ENCODE measurements around the gene IL7R.
"Not testable (repeated sequence)": the region's sequence is repeated elsewhere in the genome, so short reads cannot be mapped to it uniquely, and the experiment has no call there.

The IL7R gene

GRCh38 chr5:35823347-35824098 is 33.2 kb upstream of the IL7R start:
- Histone ChIP-seq H3K4me1 (ENCODE audit: control insufficient read depth, insufficient read depth, low read length) (no peaks in the 10 kb centered on the region), H3K4me3 (ENCODE audit: low read length) (no peak overlapping the region), H3K27me3 (ENCODE audit: control insufficient read depth, insufficient read depth, low read length) (no peaks in the 10 kb centered on the region), H3K36me3 (ENCODE audit: control insufficient read depth, insufficient read depth, low read length) (no peaks in the 10 kb centered on the region), H3K9ac (ENCODE audit: low read length) (no peak overlapping the region), H3K9me3 (ENCODE audit: control insufficient read depth, low read length) (no peaks in the 10 kb centered on the region)

- Histone ChIP-seq H3K36me3 (ENCODE audit: control insufficient read depth, insufficient read depth, low read length) (no peaks in the 10 kb centered on the region), H3K4me1 (ENCODE audit: control insufficient read depth, insufficient read depth, low read length) (no peaks in the 10 kb centered on the region), H3K9me3 (ENCODE audit: control insufficient read depth, low read length) (no peaks in the 10 kb centered on the region), H3K27me3 (ENCODE audit: control insufficient read depth, insufficient read depth, low read length) (no peaks in the 10 kb centered on the region), H3K4me3 (ENCODE audit: low read length) (no peak overlapping the region), H3K9ac (ENCODE audit: low read length) (no peak overlapping the region)
These were observed 30.6 kb upstream of the IL7R start for GRCh38 chr5:35826056-35826455.

- Histone ChIP-seq H3K4me3 (ENCODE audit: low read length) (no peak overlapping the region), H3K4me1 (ENCODE audit: control insufficient read depth, insufficient read depth, low read length) (no peaks in the 10 kb centered on the region), H3K27me3 (ENCODE audit: control insufficient read depth, insufficient read depth, low read length) (no peaks in the 10 kb centered on the region), H3K9me3 (ENCODE audit: control insufficient read depth, low read length) (no peaks in the 10 kb centered on the region), H3K36me3 (ENCODE audit: control insufficient read depth, insufficient read depth, low read length) (no peaks in the 10 kb centered on the region), H3K9ac (ENCODE audit: low read length) (no peak overlapping the region)
These were observed 30.1 kb upstream of the IL7R start for GRCh38 chr5:35826554-35826953.

DNA sequence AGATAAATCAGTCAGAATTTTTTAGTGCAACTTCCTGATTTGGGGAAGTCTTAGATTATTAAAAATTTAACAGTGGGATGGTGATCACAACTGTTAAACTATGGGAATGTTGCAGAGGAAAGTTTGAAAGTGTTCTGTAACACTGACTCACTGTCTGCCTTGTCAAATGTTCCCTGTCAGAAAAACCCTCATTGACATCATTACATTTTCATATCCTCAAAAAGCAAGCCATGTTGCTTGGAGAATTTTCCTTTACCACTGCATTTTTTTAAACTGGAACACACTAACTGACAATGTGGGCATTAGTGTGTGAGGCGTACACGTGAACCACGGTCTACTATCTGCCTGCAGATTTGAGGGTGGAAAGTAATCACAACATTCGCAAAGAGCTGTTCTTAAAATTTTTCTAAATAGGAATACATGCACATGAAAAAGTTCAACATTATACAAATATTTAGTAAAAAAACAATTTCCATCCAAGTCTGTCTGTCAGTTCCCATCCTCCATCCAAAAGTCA is 28.6 kb upstream of the IL7R start:
- Histone ChIP-seq H3K9ac (ENCODE audit: low read length) (no peak overlapping the region), H3K36me3 (ENCODE audit: control insufficient read depth, insufficient read depth, low read length) (no peaks in the 10 kb centered on the region), H3K4me1 (ENCODE audit: control insufficient read depth, insufficient read depth, low read length) (no peaks in the 10 kb centered on the region), H3K4me3 (ENCODE audit: low read length) (no peak overlapping the region), H3K27me3 (ENCODE audit: control insufficient read depth, insufficient read depth, low read length) (no peaks in the 10 kb centered on the region), H3K9me3 (ENCODE audit: control insufficient read depth, low read length) (no peaks in the 10 kb centered on the region)

DNA sequence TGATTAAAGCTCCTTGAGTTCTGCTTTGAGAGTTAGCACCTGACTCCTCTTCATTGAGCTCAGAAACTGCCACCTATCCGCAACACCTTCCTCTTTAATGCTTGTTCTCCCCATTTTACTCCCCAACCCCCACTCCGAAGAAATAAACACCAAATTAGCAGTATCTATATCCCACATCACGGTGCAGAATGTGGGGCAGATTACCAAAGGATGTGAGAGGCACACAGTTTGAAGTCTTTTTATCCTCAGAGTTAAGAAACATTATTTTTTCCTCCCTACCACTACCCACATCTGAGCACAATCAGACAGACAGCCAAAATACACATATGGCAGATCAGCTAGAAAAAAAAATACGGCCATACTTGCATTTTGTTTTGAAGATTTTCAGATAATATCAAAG is 26.1 kb upstream of the IL7R start:
- Histone ChIP-seq H3K9me3 (ENCODE audit: control insufficient read depth, low read length) (no peaks in the 10 kb centered on the region), H3K9ac (ENCODE audit: low read length) (no peak overlapping the region), H3K4me3 (ENCODE audit: low read length) (no peak overlapping the region)

DNA sequence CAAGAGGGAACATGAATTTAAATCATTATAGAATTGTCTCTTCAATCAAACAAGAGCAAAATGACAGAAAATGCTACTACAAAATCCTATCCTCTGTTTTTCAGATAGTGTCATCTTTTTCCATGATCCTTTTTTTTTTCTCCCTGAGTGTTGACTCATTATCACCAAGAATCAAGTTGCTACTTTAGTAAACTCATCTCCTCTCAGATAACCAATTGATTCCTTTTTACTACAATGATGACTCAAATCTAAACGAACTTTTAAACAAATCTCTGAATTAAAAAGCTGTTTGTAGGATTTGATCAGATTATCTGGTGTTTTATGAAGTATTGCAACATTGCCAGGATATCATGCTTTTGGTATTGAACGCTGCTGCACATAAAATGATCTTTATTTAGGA is 23.9 kb upstream of the IL7R start:
- H3K4me3 ChIP-seq (ENCODE audit: low read length) = no peak overlapping the region
- no peak overlapping the region for H3K9ac ChIP-seq (ENCODE audit: low read length)
- H3K4me1 ChIP-seq (ENCODE audit: control insufficient read depth, insufficient read depth, low read length) = no peaks in the 10 kb centered on the region
- no peaks in the 10 kb centered on the region for H3K9me3 ChIP-seq (ENCODE audit: control insufficient read depth, low read length)
- no peaks in the 10 kb centered on the region for H3K36me3 ChIP-seq (ENCODE audit: control insufficient read depth, insufficient read depth, low read length)
- no peaks in the 10 kb centered on the region for H3K27me3 ChIP-seq (ENCODE audit: control insufficient read depth, insufficient read depth, low read length)

More for the DNA sequence above, 26.1 kb upstream of the IL7R start:
- Histone ChIP-seq H3K27me3 (ENCODE audit: control insufficient read depth, insufficient read depth, low read length) (no peaks in the 10 kb centered on the region), H3K36me3 (ENCODE audit: control insufficient read depth, insufficient read depth, low read length) (no peaks in the 10 kb centered on the region), H3K4me1 (ENCODE audit: control insufficient read depth, insufficient read depth, low read length) (no peaks in the 10 kb centered on the region)

DNA sequence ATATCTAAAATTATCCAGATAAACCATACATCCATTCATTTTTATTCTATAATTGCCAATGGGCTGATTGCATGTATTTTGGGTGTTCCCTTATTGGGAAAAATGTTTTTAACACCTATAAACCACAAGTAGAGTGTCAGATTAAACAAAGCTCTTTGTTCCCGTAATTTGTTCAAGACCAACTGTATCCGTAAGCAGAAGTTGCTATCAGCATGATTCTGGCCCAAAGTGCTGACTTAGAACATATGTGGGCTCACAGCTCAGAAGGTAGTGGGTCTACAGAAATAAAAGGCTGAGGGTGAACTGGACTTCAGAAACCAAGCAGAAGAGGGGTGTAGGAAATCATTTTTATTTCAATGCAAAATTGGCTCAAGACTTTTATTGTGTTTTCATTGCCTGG is 23.5 kb upstream of the IL7R start:
- Histone ChIP-seq H3K9me3 (ENCODE audit: control insufficient read depth, low read length) (no peaks in the 10 kb centered on the region), H3K9ac (ENCODE audit: low read length) (no peak overlapping the region), H3K4me3 (ENCODE audit: low read length) (no peak overlapping the region), H3K27me3 (ENCODE audit: control insufficient read depth, insufficient read depth, low read length) (no peaks in the 10 kb centered on the region), H3K36me3 (ENCODE audit: control insufficient read depth, insufficient read depth, low read length) (no peaks in the 10 kb centered on the region), H3K4me1 (ENCODE audit: control insufficient read depth, insufficient read depth, low read length) (no peaks in the 10 kb centered on the region)

- no peaks in the 10 kb centered on the region for H3K27me3 ChIP-seq (ENCODE audit: control insufficient read depth, insufficient read depth, low read length)
- H3K9me3 ChIP-seq (ENCODE audit: control insufficient read depth, low read length) = no peaks in the 10 kb centered on the region
- no peak overlapping the region for H3K9ac ChIP-seq (ENCODE audit: low read length)
- no peaks in the 10 kb centered on the region for H3K4me1 ChIP-seq (ENCODE audit: control insufficient read depth, insufficient read depth, low read length)
- H3K4me3 ChIP-seq (ENCODE audit: low read length) = no peak overlapping the region
- no peaks in the 10 kb centered on the region for H3K36me3 ChIP-seq (ENCODE audit: control insufficient read depth, insufficient read depth, low read length)
These were observed 20.6 kb upstream of the IL7R start for GRCh38 chr5:35835796-35836742.

DNA sequence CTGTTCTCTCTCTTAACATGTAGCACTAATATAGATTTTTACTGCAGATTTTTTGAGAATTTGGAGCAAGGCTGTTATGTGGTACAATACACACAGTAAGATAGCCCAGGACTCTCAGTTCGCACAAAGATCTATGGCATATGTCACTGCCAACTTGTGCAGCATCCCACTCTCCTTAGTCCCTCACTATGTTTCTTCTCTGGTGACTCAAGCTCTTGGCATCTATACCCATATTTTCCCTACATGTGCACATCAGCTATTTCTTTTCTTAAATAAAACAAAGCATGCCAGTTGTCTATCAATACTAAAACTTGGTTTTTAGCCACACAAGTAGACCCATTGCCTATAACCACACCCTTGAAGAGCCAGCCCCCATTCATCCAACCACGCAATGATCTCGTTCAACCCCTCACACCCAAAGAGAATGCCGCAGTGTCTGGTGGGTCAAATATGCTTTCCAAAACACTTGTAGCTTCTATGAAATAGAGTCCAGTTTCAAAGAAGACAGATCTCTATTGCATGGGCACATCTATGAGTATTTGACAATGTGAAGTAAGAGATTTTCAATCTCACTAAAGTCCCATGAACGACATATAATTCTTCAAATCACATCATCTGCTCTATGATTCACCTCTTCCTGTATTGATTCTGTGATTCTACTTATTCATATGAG is 18.2 kb upstream of the IL7R start:
- H3K9ac ChIP-seq (ENCODE audit: low read length) = no peak overlapping the region
- H3K27me3 ChIP-seq (ENCODE audit: control insufficient read depth, insufficient read depth, low read length) = no peaks in the 10 kb centered on the region
- no peaks in the 10 kb centered on the region for H3K4me1 ChIP-seq (ENCODE audit: control insufficient read depth, insufficient read depth, low read length)
- H3K9me3 ChIP-seq (ENCODE audit: control insufficient read depth, low read length) = no peaks in the 10 kb centered on the region
- H3K4me3 ChIP-seq (ENCODE audit: low read length) = no peak overlapping the region
- no peaks in the 10 kb centered on the region for H3K36me3 ChIP-seq (ENCODE audit: control insufficient read depth, insufficient read depth, low read length)

- Histone ChIP-seq H3K4me1 (ENCODE audit: control insufficient read depth, insufficient read depth, low read length) (no peaks in the 10 kb centered on the region), H3K9me3 (ENCODE audit: control insufficient read depth, low read length) (no peaks in the 10 kb centered on the region), H3K9ac (ENCODE audit: low read length) (no peak overlapping the region), H3K27me3 (ENCODE audit: control insufficient read depth, insufficient read depth, low read length) (no peaks in the 10 kb centered on the region), H3K36me3 (ENCODE audit: control insufficient read depth, insufficient read depth, low read length) (no peaks in the 10 kb centered on the region), H3K4me3 (ENCODE audit: low read length) (no peak overlapping the region)
These were observed 13.8 kb upstream of the IL7R start for GRCh38 chr5:35842856-35843255.

DNA sequence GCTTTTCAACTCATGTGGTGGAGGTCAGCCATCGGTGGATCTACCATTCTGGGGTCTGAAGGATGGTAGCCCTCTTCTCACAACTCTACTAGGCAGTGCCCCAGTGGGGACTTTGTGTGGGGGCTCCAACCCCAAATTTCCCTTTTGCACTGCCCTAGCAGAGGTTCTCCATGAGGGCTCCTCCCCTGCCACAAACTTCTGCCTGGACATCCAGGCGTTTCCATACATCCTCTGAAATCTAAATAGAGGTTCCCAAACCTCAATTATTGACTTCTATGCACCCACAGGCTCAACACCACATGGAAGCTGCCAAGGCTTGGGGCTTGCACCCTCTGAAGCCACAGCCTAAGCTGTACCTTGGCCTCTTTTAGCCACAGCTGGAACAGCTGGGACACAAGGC is 11.2 kb upstream of the IL7R start:
- H3K4me3 ChIP-seq (ENCODE audit: low read length); H3K36me3 ChIP-seq (ENCODE audit: control insufficient read depth, insufficient read depth, low read length); H3K4me1 ChIP-seq (ENCODE audit: control insufficient read depth, insufficient read depth, low read length); H3K9ac ChIP-seq (ENCODE audit: low read length); H3K9me3 ChIP-seq (ENCODE audit: control insufficient read depth, low read length); H3K27me3 ChIP-seq (ENCODE audit: control insufficient read depth, insufficient read depth, low read length): not testable (repeated sequence)

- H3K4me3 ChIP-seq (ENCODE audit: low read length) = no peak overlapping the region
- no peaks in the 10 kb centered on the region for H3K9me3 ChIP-seq (ENCODE audit: control insufficient read depth, low read length)
- H3K4me1 ChIP-seq (ENCODE audit: control insufficient read depth, insufficient read depth, low read length) = no peaks in the 10 kb centered on the region
- H3K9ac ChIP-seq (ENCODE audit: low read length) = no peak overlapping the region
- no peaks in the 10 kb centered on the region for H3K36me3 ChIP-seq (ENCODE audit: control insufficient read depth, insufficient read depth, low read length)
- no peaks in the 10 kb centered on the region for H3K27me3 ChIP-seq (ENCODE audit: control insufficient read depth, insufficient read depth, low read length)
These were observed 9.2 kb upstream of the IL7R start for GRCh38 chr5:35847491-35847890.
